Kidney epithelial cell (primary cell): ENCODE measurements around the gene ANP32A. TPM values are rescaled to one million over a fixed set of nuclear protein-coding genes. Genes with fewer than 3 reads are reported as not detected.

Experiments used
- DNase-seq: peaks from one replicate; pipeline ENCODE4 v3.0.0-alpha.2; 2010; ENCODE audit warnings: low read depth
- H3K27me3 ChIP-seq: 2 replicates; pipeline ENCODE4 v1.6.0; 2011; ENCODE audit warnings: low read length; ENCODE audit not compliant: control insufficient read depth, insufficient read depth
- H3K36me3 ChIP-seq: 2 replicates; pipeline ENCODE4 v1.5.1; 2011; ENCODE audit warnings: low read length; ENCODE audit not compliant: control insufficient read depth, insufficient read depth
- H3K4me3 ChIP-seq: 2 replicates; pipeline ENCODE4 v1.5.1; 2011; ENCODE audit warnings: low read depth, mild to moderate bottlenecking, control low read depth, low read length
- CTCF ChIP-seq: IDR thresholded peaks from 2 replicates; pipeline ENCODE4 v1.5.1; 2011; ENCODE audit warnings: mild to moderate bottlenecking, moderate library complexity, low read length, control low read depth, inconsistent platforms; ENCODE audit not compliant: insufficient read depth, poor library complexity, severe bottlenecking
- total RNA-seq: library from RNA; depleted of rRNA; stranded (reverse); fragments of >200 nt; gene quantifications from 2 replicates; pipeline ENCODE4 v1.2.3, GENCODE V29; 2015

Gene ANP32A
- total RNA-seq, 1 donor from 2014 or later: 46.8 TPM

- H3K4me3 ChIP-seq: no peak overlapping the region
- H3K27me3 ChIP-seq: no peaks in the 10 kb centered on the region
- H3K36me3 ChIP-seq: peaks cover 2% of the 10 kb centered on the region
- no peak for DNase-seq
- no peak for TF ChIP-seq CTCF
Measured at GRCh38 chr15:68807249-68807648, 13.4 kb downstream of the ANP32A start.

GRCh38 chr15:68806220-68807060 lies 14.3 kb downstream of the ANP32A start:
- DNase-seq: no peak
- H3K4me3 ChIP-seq: no peak overlapping the region
- no peaks in the 10 kb centered on the region for H3K27me3 ChIP-seq
- TF ChIP-seq CTCF: no peak
- H3K36me3 ChIP-seq: peaks cover 2% of the 10 kb centered on the region

GRCh38 chr15:68802373-68802772 lies 18.3 kb downstream of the ANP32A start:
- no peak for TF ChIP-seq CTCF
- no peak for DNase-seq
- H3K27me3 ChIP-seq: no peaks in the 10 kb centered on the region
- H3K4me3 ChIP-seq: no peak overlapping the region
- peaks cover 2% of the 10 kb centered on the region for H3K36me3 ChIP-seq

GRCh38 chr15:68801572-68802148 lies 19.0 kb downstream of the ANP32A start:
- TF ChIP-seq CTCF: no peak
- no peak overlapping the region for H3K4me3 ChIP-seq
- H3K36me3 ChIP-seq: no peaks in the 10 kb centered on the region
- DNase-seq: no peak
- no peaks in the 10 kb centered on the region for H3K27me3 ChIP-seq

- DNase-seq: no peak
- Histone ChIP-seq H3K4me3 (no peak overlapping the region), H3K27me3 (no peaks in the 10 kb centered on the region), H3K36me3 (no peaks in the 10 kb centered on the region)
- TF ChIP-seq CTCF: no peak
Measured at GRCh38 chr15:68800875-68801274, 19.8 kb downstream of the ANP32A start.
